Thyroid gland (tissue), 4 donors: ENCODE results near the gene EIF4B. TPM values are rescaled to one million over a fixed set of nuclear protein-coding genes. Genes with fewer than 3 reads are reported as not detected.

Experiments
- DNase-seq, 2 donors: peaks; one replicate each; pipeline ENCODE4 v3.0.0-alpha.2; 2019
- H3K27ac ChIP-seq, 3 donors: fragments of 200-600 bp; sonication (generic); 1 replicate in 2 of 3; 2 replicates in 1 of 3; pipeline ENCODE4 v1.5.1; 2016 to 2019; ENCODE audit warnings: mild to moderate bottlenecking in 1 of 3, moderate library complexity in 1 of 3
- H3K27me3 ChIP-seq: fragments of 200-600 bp; sonication (generic); one replicate; pipeline ENCODE4 v1.5.1; 2019
- H3K36me3 ChIP-seq, 2 donors: fragments of 200-600 bp; sonication (generic); one replicate each; pipeline ENCODE4 v1.5.1; 2016 to 2019
- H3K4me1 ChIP-seq, 2 donors: fragments of 200-600 bp; sonication (generic); one replicate each; pipeline ENCODE4 v1.5.1; 2017 to 2019
- H3K4me3 ChIP-seq, 3 donors: fragments of 200-600 bp; sonication (generic); replicated peaks in 1 of 3; 1 replicate in 2 of 3; 2 replicates in 1 of 3; pipeline ENCODE4 v1.5.1; 2016; ENCODE audit warnings: mild to moderate bottlenecking in 1 of 3
- H3K9me3 ChIP-seq: fragments of 200-600 bp; sonication (generic); one replicate; pipeline ENCODE4 v1.5.1; 2017
- CTCF ChIP-seq, 6 experiments: fragments of 200-600 bp in 3 of 6; fragments of 450-650 bp in 3 of 6; sonication (generic) in 3 of 6; IDR thresholded peaks; one replicate each; pipeline ENCODE4 v1.5.1; 2016 to 2019; ENCODE audit warnings: antibody characterized with exemption in 6 of 6, mild to moderate bottlenecking in 2 of 6, inconsistent platforms in 1 of 6, moderate library complexity in 1 of 6
- POLR2A ChIP-seq, 2 donors: fragments of 450-650 bp; IDR thresholded peaks; one replicate each; pipeline ENCODE4 v1.6.1; 2017; ENCODE audit warnings: antibody characterized with exemption in 2 of 2, mild to moderate bottlenecking in 2 of 2, moderate library complexity in 1 of 2
- WGBS, 2 donors: methylation state at CpG; one replicate each; pipeline ENCODE4 v1.1.5; 2017; 5-methylcytosine and 5-hydroxymethylcytosine counted together
- intact Hi-C: fragments of 100-400 bp; cut with DNase I; formaldehyde crosslinking; loops from one replicate; pipeline ENCODE4 v1.15.1; 2023
- total RNA-seq, 4 donors: library from RNA; depleted of rRNA; stranded (reverse); fragments of >200 nt; gene quantifications; one replicate each; pipeline ENCODE4 v1.2.3, GENCODE V29; 2016

Gene EIF4B
- total RNA-seq, 4 donors from 2014 or later: 428 to 704 (median 567) TPM

- peak overlapping the region in 2 of 3 donors; percentile 3 to 21 for H3K27ac ChIP-seq
- no peaks in the 10 kb centered on the region for H3K9me3 ChIP-seq
- H3K27me3 ChIP-seq: no peaks in the 10 kb centered on the region
- TF ChIP-seq POLR2A (IDR thresholded peaks at IDR 0.05): no peak
- no peak for TF ChIP-seq CTCF (IDR thresholded peaks at IDR 0.05)
- DNase-seq: no peak
- no peak overlapping the region for H3K4me3 ChIP-seq
- intact Hi-C loops: loop anchor here (10.0 kb wide), 1 partner anchor 127 kb away; no protein-coding TSS in a partner anchor
- H3K4me1 ChIP-seq: peaks cover 12 to 76% of the 10 kb centered on the region in 2 donors
- WGBS, 2 donors: 80 to 85% methylated on average over 7 of the region's 7 CpGs
- H3K36me3 ChIP-seq: peaks cover 11 to 16% of the 10 kb centered on the region in 2 donors
Observed at GRCh38 chr12:53067074-53067992, 61.1 kb downstream of the EIF4B start.

GRCh38 chr12:53067993-53068770 is 61.9 kb downstream of the EIF4B start:
- Histone ChIP-seq H3K27me3 (no peaks in the 10 kb centered on the region), H3K9me3 (no peaks in the 10 kb centered on the region), H3K36me3 (peaks cover 8 to 14% of the 10 kb centered on the region in 2 donors), H3K4me1 (peaks cover 17 to 77% of the 10 kb centered on the region in 2 donors), H3K4me3 (no peak overlapping the region), H3K27ac (peak overlapping the region in 1 of 3 donors; percentile 72)
- 86 to 91% methylated on average over 13 of the region's 13 CpGs for WGBS, 2 donors
- TF ChIP-seq CTCF (IDR thresholded peaks at IDR 0.05): no peak
- no peak for TF ChIP-seq POLR2A (IDR thresholded peaks at IDR 0.05)
- intact Hi-C loops: loop anchor here (10.0 kb wide), 1 partner anchor 127 kb away; no protein-coding TSS in a partner anchor
- no peak for DNase-seq

- 74 to 81% methylated on average over 13 to 15 of the region's 15 CpGs for WGBS, 2 donors
- Histone ChIP-seq H3K9me3 (no peaks in the 10 kb centered on the region), H3K36me3 (peaks cover 6 to 7% of the 10 kb centered on the region in 2 donors), H3K4me1 (peaks cover 20 to 77% of the 10 kb centered on the region in 2 donors), H3K27me3 (no peaks in the 10 kb centered on the region), H3K27ac (peak overlapping the region in 1 of 3 donors; percentile 72), H3K4me3 (no peak overlapping the region)
- intact Hi-C loops: loop anchor here (10.0 kb wide), 1 partner anchor 126 kb away; no protein-coding TSS in a partner anchor
- TF ChIP-seq CTCF (IDR thresholded peaks at IDR 0.05): no peak
- no peak for TF ChIP-seq POLR2A (IDR thresholded peaks at IDR 0.05)
- DNase-seq: no peak
Observed at GRCh38 chr12:53068811-53069585, 62.7 kb downstream of the EIF4B start.

- 71 to 72% methylated on average over 12 of the region's 12 CpGs for WGBS, 2 donors
- no peaks in the 10 kb centered on the region for H3K27me3 ChIP-seq
- TF ChIP-seq CTCF (IDR thresholded peaks at IDR 0.05): no peak
- no peak for TF ChIP-seq POLR2A (IDR thresholded peaks at IDR 0.05)
- no peaks in the 10 kb centered on the region for H3K9me3 ChIP-seq
- H3K4me3 ChIP-seq: no peak overlapping the region
- H3K4me1 ChIP-seq: peaks cover 20 to 75% of the 10 kb centered on the region in 2 donors
- intact Hi-C loops: loop anchor here (10.0 kb wide), 1 partner anchor 125 kb away; no protein-coding TSS in a partner anchor
- DNase-seq: no peak
- H3K36me3 ChIP-seq: peaks cover 6 to 13% of the 10 kb centered on the region in 2 donors
- H3K27ac ChIP-seq: peak overlapping the region in 2 of 3 donors; percentile 63 to 72
Observed at GRCh38 chr12:53069621-53070410, 63.6 kb downstream of the EIF4B start.
